HUES6 (cell line): Measurements from ENCODE around the gene AP1AR.
"Not testable (repeated sequence)": the region's sequence is repeated elsewhere in the genome, so short reads cannot be mapped to it uniquely, and the experiment has no call there.

Source experiments
- H3K27ac ChIP-seq: 2 replicates; pipeline ENCODE4 v1.7.0; 2013; ENCODE audit warnings: low read depth, mild to moderate bottlenecking, low read length, inconsistent platforms
- H3K27me3 ChIP-seq: 2 replicates; pipeline ENCODE4 v1.6.1; 2013; ENCODE audit warnings: low read length; ENCODE audit not compliant: control insufficient read depth, insufficient read depth
- H3K36me3 ChIP-seq: 2 replicates; pipeline ENCODE4 v1.6.1; 2013; ENCODE audit warnings: low read length; ENCODE audit not compliant: control insufficient read depth, insufficient read depth
- H3K4me1 ChIP-seq: 2 replicates; pipeline ENCODE4 v1.6.1; 2013; ENCODE audit warnings: low read length; ENCODE audit not compliant: control insufficient read depth, insufficient read depth
- H3K4me3 ChIP-seq: 2 replicates; pipeline ENCODE4 v1.5.1; 2013; ENCODE audit warnings: low read depth, low read length
- H3K9ac ChIP-seq: one replicate; pipeline ENCODE4 v1.6.1; 2013; ENCODE audit warnings: mild to moderate bottlenecking, low read length
- H3K9me3 ChIP-seq: 2 replicates; pipeline ENCODE4 v1.6.1; 2013; ENCODE audit warnings: low read depth, low read length; ENCODE audit not compliant: control insufficient read depth, insufficient read depth

The AP1AR gene

GRCh38 chr4:112279882-112280315, 48.3 kb downstream of the AP1AR start:
- Histone ChIP-seq H3K36me3 (no peaks in the 10 kb centered on the region), H3K4me3 (no peak overlapping the region), H3K9ac (no peak overlapping the region), H3K27ac (no peak overlapping the region), H3K9me3 (peaks cover 16% of the 10 kb centered on the region), H3K4me1 (0 out of 2 replicates have a peak, but pooled peaks cover 2% of the 10 kb centered on the region), H3K27me3 (peaks cover 4% of the 10 kb centered on the region; the same call in 1 of the 2 replicates)

- peaks cover 10% of the 10 kb centered on the region; the same call in 1 of the 2 replicates for H3K27me3 ChIP-seq
- H3K4me1 ChIP-seq = 0 out of 2 replicates have a peak, but pooled peaks cover 4% of the 10 kb centered on the region
- H3K9me3 ChIP-seq = peaks cover 16% of the 10 kb centered on the region
- no peak overlapping the region for H3K27ac ChIP-seq
- H3K36me3 ChIP-seq = no peaks in the 10 kb centered on the region
- no peak overlapping the region for H3K4me3 ChIP-seq
- H3K9ac ChIP-seq = no peak overlapping the region
Observed at GRCh38 chr4:112280386-112281056, 48.9 kb downstream of the AP1AR start.

- H3K4me1 ChIP-seq, H3K27ac ChIP-seq, H3K4me3 ChIP-seq, H3K36me3 ChIP-seq, H3K9ac ChIP-seq: not testable (repeated sequence)
- peaks cover 16% of the 10 kb centered on the region for H3K9me3 ChIP-seq
- peaks cover 20% of the 10 kb centered on the region for H3K27me3 ChIP-seq
Observed at GRCh38 chr4:112281895-112282398, 50.4 kb downstream of the AP1AR start.

GRCh38 chr4:112282860-112283667, 51.5 kb downstream of the AP1AR start:
- Histone ChIP-seq H3K4me1 (0 out of 2 replicates have a peak, but pooled peaks cover 4% of the 10 kb centered on the region), H3K9me3 (peaks cover 16% of the 10 kb centered on the region), H3K36me3 (no peaks in the 10 kb centered on the region), H3K9ac (no peak overlapping the region), H3K27ac (no peak overlapping the region), H3K27me3 (peaks cover 20% of the 10 kb centered on the region), H3K4me3 (no peak overlapping the region)

- Histone ChIP-seq H3K9me3 (peaks cover 16% of the 10 kb centered on the region), H3K36me3 (no peaks in the 10 kb centered on the region), H3K27ac (no peak overlapping the region), H3K4me1 (0 out of 2 replicates have a peak, but pooled peaks cover 4% of the 10 kb centered on the region), H3K27me3 (peaks cover 20% of the 10 kb centered on the region), H3K4me3 (no peak overlapping the region; the same call in 1 of the 2 replicates), H3K9ac (no peak overlapping the region)
Observed at GRCh38 chr4:112284166-112284565, 52.6 kb downstream of the AP1AR start.

GRCh38 chr4:112284662-112285411, 53.2 kb downstream of the AP1AR start:
- H3K27ac ChIP-seq = no peak overlapping the region
- H3K27me3 ChIP-seq = peaks cover 20% of the 10 kb centered on the region
- 0 out of 2 replicates have a peak, but pooled peaks cover 4% of the 10 kb centered on the region for H3K4me1 ChIP-seq
- H3K36me3 ChIP-seq = no peaks in the 10 kb centered on the region
- H3K4me3 ChIP-seq = peak overlapping the region; percentile 65
- H3K9ac ChIP-seq = peak overlapping the region; percentile 25
- peaks cover 16% of the 10 kb centered on the region for H3K9me3 ChIP-seq

- Histone ChIP-seq H3K27me3 (peaks cover 20% of the 10 kb centered on the region), H3K9ac (no peak overlapping the region), H3K9me3 (peaks cover 2% of the 10 kb centered on the region; the same call in 1 of the 2 replicates), H3K36me3 (no peaks in the 10 kb centered on the region), H3K4me1 (0 out of 2 replicates have a peak, but pooled peaks cover 4% of the 10 kb centered on the region), H3K4me3 (no peak overlapping the region), H3K27ac (no peak overlapping the region)
Observed at GRCh38 chr4:112287258-112287989, 55.8 kb downstream of the AP1AR start.

- Histone ChIP-seq H3K9ac (no peak overlapping the region), H3K4me1 (0 out of 2 replicates have a peak, but pooled peaks cover 4% of the 10 kb centered on the region), H3K9me3 (no peaks in the 10 kb centered on the region), H3K27ac (no peak overlapping the region), H3K27me3 (peaks cover 20% of the 10 kb centered on the region), H3K4me3 (no peak overlapping the region), H3K36me3 (no peaks in the 10 kb centered on the region)
Observed at GRCh38 chr4:112288455-112288854, 56.9 kb downstream of the AP1AR start.

- no peak overlapping the region for H3K4me3 ChIP-seq
- H3K27me3 ChIP-seq = peaks cover 18% of the 10 kb centered on the region
- H3K36me3 ChIP-seq = no peaks in the 10 kb centered on the region
- no peaks in the 10 kb centered on the region for H3K9me3 ChIP-seq
- H3K9ac ChIP-seq = no peak overlapping the region
- H3K27ac ChIP-seq = no peak overlapping the region
- 0 out of 2 replicates have a peak, but pooled peaks cover 4% of the 10 kb centered on the region for H3K4me1 ChIP-seq
Observed at GRCh38 chr4:112289407-112290253, 58.0 kb downstream of the AP1AR start.
